GM19193 (cell line): ENCODE results near the gene PRR29.

Experiments used
- POLR2A ChIP-seq: IDR thresholded peaks from 4 replicates; pipeline ENCODE4 v1.6.1; 2011; ENCODE audit not compliant: insufficient read depth, insufficient read length; ENCODE audit errors: extremely low read depth

Gene PRR29

DNA sequence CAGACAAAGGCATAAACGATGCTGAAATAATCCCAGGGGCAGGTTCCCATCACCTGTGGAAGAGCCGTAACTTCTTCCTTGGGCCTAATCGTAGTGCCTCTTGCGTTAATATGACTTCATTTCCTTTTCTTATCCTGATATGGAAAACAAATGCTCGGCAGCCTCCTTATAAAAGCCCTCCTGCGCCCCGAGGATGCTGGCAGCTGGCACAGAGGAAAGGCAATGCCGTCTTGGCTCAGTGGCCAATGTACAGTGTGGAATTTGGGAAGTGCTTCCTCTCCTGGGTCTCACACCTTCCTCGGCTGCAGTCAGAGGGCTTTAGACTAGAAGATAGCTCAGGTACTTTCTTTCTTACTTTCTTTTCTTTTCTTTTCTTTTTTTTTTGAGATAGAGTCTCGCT lies 28.9 kb upstream of the PRR29 start:
- TF ChIP-seq POLR2A = no peak

- no peak for TF ChIP-seq POLR2A
These were observed 25.4 kb upstream of the PRR29 start, which contains the start of gene SCN4A for GRCh38 chr17:63972796-63973195. TSS of gene SCN4A (minus strand) at chr17:63972918. CDS start at chr17:63972841, 77 bp downstream.

DNA sequence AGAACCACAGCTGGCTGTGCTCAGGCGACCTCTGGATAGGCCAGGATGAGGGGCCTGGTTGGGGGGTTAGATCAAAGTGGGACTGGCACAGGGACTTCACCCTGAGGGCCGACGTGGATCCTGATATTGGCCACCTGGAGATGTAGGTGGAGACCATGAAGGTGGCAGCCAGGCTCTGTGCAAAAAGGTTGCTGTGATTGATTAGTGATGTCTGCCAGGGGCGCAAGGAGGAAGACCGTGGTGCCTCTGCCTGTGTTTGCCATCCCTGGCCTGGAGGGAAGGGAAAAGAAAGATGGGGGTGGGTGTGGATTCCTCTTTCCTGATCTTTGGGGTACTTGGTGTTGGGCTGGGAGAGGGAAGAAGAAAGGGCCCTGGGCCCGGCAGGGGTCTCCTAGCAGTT lies 24.9 kb upstream of the PRR29 start:
- TF ChIP-seq POLR2A = no peak

- TF ChIP-seq POLR2A = no peak
These were observed 24.1 kb upstream of the PRR29 start for GRCh38 chr17:63973930-63974593.

DNA sequence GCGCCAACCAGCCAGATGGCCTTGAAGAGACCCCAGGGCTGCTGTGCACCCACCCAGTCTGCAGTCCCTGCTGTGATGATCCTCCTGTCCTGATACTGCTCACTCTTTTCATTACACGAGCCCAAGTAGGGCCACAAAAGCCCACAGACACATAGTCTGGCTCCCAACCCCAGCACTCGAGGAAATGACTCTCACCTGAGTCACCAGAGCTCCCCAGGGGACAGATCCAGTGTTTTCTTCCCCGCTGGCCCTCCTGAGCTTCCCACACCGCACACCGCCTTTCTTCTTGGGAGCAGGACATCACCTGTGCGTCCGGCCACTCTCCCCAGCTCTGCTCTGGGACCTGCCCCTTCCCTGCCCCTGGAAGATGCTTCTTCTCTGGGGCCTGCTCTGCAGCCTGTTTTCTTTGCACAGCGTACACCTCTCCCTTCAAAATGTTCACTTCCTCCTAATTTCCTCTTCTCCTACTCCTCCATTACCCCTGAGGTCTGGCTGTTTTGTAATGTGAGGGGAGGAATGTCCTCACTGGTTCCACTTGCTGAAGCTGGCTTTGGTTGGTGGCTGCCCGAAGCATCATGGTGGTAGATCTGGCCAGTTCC lies 23.5 kb upstream of the PRR29 start:
- no peak for TF ChIP-seq POLR2A

DNA sequence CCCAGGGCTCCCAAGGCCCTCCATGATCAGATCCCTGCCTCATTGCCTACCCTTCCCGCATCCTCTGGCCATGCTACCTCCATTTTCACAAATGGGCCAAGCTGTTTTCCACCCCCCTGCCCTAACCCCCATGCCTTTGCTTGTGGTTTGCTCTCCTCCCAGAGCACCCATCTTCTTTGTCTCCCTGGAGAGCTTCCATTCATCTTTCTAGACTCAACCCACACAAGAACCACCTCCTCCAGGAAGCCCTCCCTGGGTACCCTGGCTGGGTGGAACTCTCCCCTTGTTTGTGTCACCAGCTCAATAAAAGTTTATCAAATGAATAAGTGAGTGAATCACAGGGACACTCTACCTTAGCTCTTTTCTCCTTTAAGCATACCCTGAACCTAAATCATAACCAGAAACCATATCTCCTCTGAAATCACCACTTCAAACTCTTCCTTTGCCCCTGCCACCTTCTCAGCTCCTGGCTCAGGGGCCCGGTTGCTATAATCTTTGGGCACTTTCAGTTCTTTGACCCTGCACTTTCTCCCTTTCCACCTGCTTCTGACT lies 22.5 kb upstream of the PRR29 start:
- TF ChIP-seq POLR2A = no peak

GRCh38 chr17:63976702-63977101 lies 21.4 kb upstream of the PRR29 start:
- TF ChIP-seq POLR2A = no peak

DNA sequence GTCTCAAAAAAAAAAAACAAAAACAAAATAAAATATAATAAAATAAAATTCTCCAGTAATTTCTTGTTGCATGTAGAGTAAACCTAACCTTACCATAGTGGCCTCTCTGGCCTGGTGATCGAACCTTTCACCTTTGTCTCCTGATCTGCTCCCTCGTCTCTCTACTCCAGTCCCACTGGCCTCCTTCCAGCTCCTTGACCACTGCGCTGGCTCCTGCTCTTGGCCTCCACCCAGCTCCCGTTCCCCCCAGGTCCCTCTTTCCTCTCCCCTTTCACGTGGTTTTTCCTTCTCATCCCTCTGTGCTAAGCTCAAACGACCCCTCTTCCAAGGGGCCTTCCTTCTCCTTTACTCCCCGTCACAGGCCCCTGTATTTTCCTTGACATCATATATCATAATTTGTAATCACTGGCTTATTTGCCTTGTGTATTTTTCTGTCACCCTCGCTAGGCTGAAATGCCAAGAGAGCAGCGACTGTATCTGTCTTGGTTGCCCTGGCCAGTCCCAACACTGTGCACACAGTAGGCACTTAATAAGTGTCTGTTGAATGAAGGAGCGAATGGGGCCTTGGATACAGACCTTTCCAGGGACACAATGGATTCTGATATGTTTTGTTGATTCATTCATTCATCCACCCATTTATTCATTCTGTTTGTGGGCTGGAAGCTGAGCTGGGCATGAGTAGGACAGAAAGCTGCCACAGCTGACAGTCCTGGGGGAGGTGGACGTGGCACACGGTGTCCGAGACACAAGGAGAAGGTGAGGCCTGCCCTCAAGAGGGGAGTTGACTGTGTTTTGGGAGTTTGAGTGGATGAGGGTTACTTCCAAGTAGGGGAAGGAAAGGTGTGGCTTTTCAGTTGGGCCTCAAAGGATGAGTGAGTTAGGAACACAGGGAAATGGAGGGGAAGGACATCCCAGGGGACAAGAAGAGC lies 19.6 kb upstream of the PRR29 start:
- TF ChIP-seq POLR2A = no peak

DNA sequence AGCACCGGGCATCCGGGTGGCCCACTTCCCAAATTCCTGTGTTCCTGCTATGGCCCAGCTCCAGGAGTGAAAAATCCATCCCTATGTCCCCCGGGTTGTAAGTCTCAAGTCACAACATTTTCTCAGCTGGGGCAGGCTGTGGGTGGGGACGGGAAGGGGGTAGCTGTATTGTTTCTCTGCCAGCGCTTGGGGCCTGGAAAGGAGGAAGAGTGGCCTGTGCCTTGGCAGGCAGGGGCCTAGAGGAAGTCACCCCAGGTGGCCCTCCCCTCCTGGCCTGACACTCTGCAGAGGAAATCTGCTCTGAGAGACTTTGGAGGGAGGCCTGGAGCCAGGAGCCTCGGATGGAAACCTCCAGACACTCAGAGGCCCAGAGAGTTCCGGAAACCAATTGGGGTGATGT lies 14.8 kb upstream of the PRR29 start:
- TF ChIP-seq POLR2A = no peak

DNA sequence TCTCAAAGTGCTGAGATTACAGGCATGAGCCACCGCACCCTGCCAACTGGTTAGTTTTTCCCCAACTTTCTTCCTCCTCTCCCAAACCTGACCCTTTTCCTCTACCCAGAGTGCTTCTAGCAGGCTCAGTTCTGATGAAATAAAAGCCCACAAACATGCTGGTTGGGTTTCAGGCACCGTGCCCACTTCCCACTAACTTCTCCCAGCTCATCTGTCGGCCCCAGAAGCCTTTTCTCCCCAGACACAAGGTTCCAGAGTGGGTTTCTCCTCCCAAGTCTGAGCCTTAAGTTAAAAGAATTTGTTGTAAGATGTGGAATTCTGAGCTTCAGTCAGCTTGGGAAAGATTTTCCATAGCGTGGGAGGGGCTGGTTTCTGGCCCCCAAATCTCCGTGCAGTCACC lies 13.9 kb upstream of the PRR29 start:
- TF ChIP-seq POLR2A = no peak

DNA sequence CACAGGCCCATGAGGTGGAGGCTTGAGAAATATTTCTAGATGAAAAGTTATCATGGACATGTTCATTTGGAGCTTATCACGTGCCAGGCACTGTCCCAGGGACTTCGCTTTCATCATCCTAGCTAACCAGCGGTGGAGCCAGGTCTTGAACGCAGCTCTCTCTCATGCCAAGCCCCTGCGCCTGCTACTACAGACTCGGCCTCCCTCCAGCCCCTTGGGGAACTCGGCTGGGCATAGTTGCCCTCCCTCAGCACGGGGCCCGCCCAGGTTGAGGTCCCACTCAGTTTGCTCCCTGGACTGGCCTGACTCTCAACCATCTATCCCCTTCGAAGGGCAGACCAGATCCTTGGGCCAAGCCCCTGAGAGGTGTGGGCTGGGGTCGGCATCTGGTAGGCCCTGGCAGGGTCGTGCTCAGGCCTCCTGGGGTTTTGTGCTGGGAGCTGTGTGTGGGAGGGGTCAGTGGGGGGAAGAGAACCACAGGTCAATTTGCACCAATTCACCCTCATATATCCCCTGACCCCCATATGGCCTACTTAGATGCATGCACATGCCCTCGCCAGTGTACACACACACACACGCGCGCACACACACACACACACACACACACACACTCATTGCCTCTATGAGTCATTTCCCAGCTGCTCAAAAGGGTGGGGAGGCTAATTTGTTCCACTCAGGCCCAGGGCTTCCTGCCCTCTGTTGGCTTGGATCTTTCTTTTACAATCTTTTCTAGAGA lies 13.3 kb upstream of the PRR29 start:
- no peak for TF ChIP-seq POLR2A

DNA sequence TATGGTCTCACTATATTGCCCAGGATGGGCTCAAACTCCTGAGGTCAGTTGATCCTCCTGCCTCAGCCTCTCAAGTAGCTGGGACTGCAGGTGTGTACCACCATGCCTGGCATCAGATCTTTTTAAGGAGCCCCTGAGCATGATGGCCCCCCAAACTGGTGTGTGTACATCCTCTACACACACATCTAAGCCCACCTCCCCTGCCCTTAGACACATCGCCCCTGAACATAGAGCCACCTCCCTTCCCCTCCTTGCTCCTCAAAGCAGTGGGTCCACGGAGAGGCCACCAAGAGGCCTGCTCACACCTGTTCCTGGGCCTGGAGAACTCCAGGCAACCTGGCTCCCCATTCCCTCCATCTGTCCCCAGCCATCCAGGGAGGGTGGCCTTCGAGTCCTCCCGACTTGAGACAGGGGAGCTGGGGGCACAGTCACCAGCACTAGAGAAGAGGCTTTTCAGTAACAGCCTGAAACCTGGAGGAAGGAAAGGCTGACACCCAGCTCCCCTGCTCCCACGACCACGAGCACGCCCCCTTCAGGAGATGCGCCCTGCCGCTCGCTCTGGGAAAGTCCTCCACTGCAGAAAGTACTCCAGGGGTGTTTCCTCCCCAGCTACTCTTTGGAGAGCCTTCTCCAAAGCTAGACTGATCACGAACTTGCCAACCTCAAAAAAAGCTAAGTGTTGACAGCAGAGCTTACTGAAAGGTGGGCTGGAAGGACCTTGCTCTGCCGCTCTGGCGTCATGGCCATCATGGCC lies 12.6 kb upstream of the PRR29 start:
- no peak for TF ChIP-seq POLR2A

DNA sequence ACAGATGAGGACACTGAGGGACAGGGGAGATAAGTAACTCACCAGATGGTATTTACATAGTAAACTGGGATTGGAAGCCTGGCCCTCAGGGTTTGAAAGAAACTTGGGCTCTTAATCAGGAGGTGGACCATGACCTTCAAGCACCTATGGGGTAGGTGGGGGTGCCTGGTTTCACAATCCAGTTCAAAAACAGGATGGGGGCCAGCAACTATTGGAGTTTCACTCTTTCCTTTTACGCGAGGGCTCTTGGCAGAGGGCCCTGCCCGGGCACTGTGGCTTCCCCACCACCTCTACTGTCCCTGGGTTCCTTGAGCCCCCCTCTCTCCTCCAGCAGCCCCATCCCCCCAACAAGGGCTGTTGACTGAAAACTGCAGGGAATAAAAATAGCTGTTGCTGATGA lies 11.3 kb upstream of the PRR29 start:
- no peak for TF ChIP-seq POLR2A
